GM21526 (cell line): ENCODE data around the gene BTBD1.
"Not testable (repeated sequence)": the region's sequence is repeated elsewhere in the genome, so short reads cannot be mapped to it uniquely, and the experiment has no call there.

Experiments
- ATAC-seq: cut with Tn5 transposase; IDR thresholded peaks from one replicate; pipeline ENCODE4 v1.9.1; 2021; ENCODE audit warnings: moderate library complexity; ENCODE audit not compliant: unreplicated experiment, low FRiP score

The BTBD1 gene

GRCh38 chr15:83062768-83063180 is 4.3 kb downstream of the BTBD1 start:
- ATAC-seq = no peak

- no peak for ATAC-seq
Measured at GRCh38 chr15:83061680-83062079, 5.4 kb downstream of the BTBD1 start.

DNA sequence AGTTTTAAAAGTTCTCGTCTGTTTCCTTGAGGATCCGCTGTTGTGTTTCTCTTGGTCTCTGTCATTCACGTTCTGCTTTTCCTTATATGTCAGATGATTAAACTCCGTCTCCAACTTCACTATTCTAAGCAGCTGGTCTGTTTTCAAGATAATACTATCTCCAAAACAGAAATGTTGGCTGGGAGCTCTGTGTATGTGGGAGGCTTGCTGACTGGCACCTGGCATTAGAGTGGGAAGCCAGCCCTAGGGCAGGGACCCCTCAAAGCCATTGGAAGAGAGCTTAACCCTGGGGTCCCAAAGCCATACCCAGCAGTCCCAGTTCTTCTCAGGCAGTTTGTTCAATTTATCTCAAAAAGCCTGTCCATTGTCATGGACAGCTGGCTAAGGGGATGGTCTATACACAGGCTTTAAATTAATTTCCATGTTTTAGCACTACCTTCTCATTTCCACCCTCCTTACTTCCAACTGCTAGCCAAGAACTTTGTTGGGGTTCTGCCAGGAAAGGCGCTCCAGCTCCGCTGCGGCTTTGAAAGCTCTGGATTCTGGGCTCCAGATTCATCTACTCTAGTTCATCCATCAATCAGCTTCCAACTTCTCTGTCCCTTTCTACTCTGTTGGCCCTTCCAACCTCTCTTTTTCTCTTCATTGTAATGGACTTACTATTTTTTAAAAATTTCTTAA is 9.2 kb downstream of the BTBD1 start:
- ATAC-seq = no peak

DNA sequence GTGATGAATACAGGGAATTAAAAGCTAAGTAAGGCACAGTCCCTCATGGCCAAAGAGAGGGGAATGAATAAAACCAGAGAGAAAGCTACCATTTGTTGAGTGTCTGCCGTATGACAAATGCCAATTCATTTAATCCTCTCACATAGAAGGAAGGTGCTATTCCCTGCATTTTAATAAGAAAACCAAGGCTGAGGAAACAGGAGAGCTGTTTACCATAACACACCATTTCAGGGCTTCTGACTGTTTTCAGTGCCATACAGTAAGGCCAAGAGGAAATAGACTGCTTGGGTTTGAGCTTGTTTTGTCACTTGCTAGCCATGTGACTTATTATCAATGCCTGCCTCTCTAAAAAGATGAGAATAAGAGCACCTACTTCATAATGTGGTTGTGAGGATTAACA is 10.1 kb downstream of the BTBD1 start:
- ATAC-seq = no peak

GRCh38 chr15:83053151-83053550 is 13.9 kb downstream of the BTBD1 start:
- ATAC-seq = no peak

DNA sequence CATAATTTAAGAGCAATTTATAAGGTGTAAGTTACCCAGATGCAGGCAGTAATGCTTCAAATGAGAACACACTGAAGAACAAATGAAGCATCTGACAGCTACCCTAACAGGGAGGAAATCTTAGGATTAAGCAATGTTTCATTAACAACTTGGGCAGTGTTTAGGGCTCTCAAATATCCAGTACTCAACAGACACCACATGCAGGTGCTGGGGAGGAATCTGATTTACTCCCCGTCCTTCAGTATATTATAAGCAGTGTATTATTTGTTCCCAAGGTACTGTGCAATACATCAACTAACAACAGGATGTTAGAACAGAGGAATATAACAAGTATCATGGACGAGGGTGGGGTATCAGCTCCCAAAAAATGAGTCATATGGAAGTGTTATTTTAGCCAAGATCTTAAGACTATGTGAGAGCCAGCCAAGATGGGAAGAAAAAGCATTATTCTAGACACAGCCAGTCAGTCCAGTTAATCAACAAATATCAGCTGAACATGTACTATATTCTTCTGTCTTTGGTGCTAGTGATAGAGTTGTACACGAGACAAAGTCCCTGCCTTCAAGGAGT is 20.4 kb downstream of the BTBD1 start:
- ATAC-seq = no peak

GRCh38 chr15:83044156-83044555 is 22.9 kb downstream of the BTBD1 start:
- no peak for ATAC-seq

DNA sequence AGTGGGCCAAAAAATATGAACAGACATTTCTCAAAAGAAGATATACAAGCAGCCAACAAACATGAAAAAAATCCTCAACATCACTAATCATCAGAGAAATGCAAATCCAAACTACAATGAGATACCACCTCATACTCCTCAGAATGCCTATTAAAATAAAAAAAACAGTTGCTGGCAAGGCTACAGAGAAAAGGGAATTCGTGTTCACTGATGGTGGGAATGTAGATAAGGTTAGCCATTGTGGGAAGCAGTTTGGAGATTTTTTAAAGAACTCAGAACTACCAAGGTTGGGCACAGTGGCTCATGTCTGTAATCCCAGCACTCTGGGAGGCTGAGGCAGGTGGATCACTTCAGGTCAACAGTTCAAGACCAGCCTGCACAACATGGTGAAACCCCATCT is 27.8 kb downstream of the BTBD1 start:
- no peak for ATAC-seq

GRCh38 chr15:83036253-83036652 is 30.8 kb downstream of the BTBD1 start:
- ATAC-seq = no peak

DNA sequence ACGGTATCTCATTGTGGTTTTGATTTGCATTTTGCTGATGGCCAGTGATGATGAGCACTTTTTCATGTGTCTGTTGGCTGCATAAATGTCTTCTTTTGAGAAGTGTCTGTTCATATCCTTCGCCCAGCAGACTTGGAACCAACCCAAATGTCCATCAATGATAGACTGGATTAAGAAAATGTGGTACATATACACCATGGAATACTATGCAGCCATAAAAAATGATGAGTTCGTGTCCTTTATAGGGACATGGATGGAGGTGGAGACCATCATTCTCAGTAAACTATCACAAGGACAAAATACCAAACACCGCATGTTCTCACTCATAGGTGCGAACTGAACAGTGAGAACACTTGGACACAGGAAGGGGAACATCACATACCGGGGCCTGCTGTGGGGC is 35.8 kb downstream of the BTBD1 start:
- not testable (repeated sequence) for ATAC-seq

GRCh38 chr15:83030021-83030420 is 37.0 kb downstream of the BTBD1 start:
- no peak for ATAC-seq

- no peak for ATAC-seq
Measured at GRCh38 chr15:83018436-83018835, 48.6 kb downstream of the BTBD1 start.

GRCh38 chr15:83016906-83017305 is 50.1 kb downstream of the BTBD1 start:
- ATAC-seq = no peak

GRCh38 chr15:83015361-83015760 is 51.7 kb downstream of the BTBD1 start:
- ATAC-seq = no peak

DNA sequence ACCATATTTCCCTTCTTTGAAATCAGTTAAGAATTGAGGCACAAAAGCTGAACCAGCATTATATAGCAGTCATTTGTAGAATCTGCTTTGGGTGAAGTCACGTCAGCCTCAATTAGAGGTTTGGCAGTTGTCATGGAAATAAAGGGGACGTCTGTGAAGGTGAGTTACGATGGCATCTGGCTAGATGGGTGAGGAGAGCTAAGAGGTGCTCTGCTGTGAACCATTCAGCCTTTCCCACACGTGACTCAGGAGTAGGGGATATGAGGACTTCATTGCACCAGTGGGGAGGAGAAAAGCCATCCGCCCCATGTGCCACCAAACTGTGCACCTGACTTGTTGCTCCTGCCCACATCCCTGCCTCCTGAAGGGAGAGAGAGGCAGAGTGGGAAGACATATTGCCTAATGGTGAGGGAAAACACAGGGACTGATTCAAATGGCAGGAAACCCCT is 52.8 kb downstream of the BTBD1 start:
- ATAC-seq = no peak

GRCh38 chr15:83012636-83013035 is 54.4 kb downstream of the BTBD1 start:
- ATAC-seq = no peak

GRCh38 chr15:83012076-83012426 is 55.0 kb downstream of the BTBD1 start:
- ATAC-seq = no peak

GRCh38 chr15:83011271-83012075 is 55.6 kb downstream of the BTBD1 start, which contains the start of gene C15orf40:
Gene C15orf40, minus strand, starts transcription at chr15:83011639. Its CDS starts 32 bp downstream, at chr15:83011607.
- peak; percentile 86 for ATAC-seq

GRCh38 chr15:83010709-83011270 is 56.3 kb downstream of the BTBD1 start:
- peak; percentile 61 for ATAC-seq

DNA sequence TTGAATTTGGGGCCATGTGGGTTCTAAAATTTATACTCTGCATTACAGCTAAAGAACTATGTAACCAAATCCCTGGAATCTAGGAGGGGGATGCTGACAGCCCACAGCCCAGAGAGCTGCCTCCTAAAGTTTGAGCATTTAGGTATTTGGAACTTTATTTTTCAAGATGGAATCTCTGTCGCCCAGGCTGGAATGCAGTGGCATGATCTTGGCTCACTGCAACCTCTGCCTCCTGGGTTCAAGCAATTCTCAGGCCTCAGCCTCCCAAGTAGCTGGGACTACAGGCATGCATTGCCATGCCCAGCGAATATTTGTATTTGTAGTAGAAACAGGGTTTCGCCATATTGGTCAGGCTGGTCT is 66.4 kb downstream of the BTBD1 start:
- ATAC-seq = not testable (repeated sequence)

DNA sequence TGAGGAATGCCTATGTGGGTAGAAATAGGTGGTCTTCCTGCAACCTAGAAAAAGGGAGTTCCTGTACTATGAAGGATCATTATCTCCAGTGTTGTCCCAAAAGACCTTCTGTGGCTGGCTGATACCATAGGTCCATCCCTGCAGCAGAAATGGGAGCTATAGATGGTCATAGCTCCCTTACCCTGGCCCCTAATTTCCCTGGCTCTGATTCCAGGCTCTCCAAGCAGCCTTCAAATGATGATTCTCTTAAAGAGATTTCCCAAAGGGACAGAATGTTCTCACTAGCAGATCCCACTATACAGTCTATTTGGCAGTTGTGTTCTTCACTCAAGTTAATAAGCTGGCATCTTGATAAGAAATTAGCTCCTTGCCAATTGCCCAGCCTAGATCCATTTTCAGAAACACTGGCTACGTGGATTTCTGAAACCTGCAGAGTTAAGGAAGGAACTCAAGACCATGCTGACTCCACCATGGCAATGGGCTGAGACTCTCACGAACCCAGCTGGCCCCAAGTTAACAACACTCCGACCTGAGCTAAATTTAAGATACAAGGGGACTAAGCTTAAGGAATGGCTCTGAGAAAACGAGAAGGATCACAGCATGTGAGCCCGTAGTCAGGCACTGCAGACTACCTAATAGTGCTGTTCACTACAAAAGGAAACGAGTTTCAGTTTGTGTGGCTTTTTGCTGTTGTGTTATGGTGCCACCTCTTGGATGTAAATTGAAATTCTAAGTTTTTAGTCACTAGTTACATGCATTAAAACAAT is 67.0 kb downstream of the BTBD1 start:
- ATAC-seq = no peak
